ENCODE measurements around the gene CCND3.

- TF ChIP-seq EZH2 (IDR thresholded peaks at IDR 0.05) (no peak), POLR2AphosphoS5 (IDR thresholded peaks at IDR 0.05; ENCODE audit: borderline replicate concordance, low read depth, low read length) (no peak)
Measured at GRCh38 chr6:41958022-41958856, 16.6 kb upstream of the CCND3 start.

Data from SK-N-MC (cell line).